Limb (tissue), 2 donors: ENCODE results near the gene ABR.

Experiments used
- DNase-seq, 2 donors: peaks; one replicate each; pipeline ENCODE4 v3.0.0-alpha.2; 2016; ENCODE audit errors: extremely low spot score in 2 of 2

The ABR gene

GRCh38 chr17:1179818-1180742, at the start of gene ABR:
ABR (minus strand) TSS chr17:1179981; CDS start chr17:1179727, 254 bp downstream.
- DNase-seq, result peak in 1 of 2 donors; percentile 82

GRCh38 chr17:1229349-1229899, 49.6 kb upstream of the ABR start:
- peak in 1 of 2 donors; percentile 59 for DNase-seq

- peak in 1 of 2 donors; percentile 37 for DNase-seq
These were observed 49.1 kb upstream of the ABR start for GRCh38 chr17:1228781-1229348.

- DNase-seq, result peak in 1 of 2 donors; percentile 41
These were observed 48.4 kb upstream of the ABR start for GRCh38 chr17:1227917-1228780.

- DNase-seq, result no peak
These were observed 47.6 kb upstream of the ABR start for GRCh38 chr17:1227365-1227764.

GRCh38 chr17:1226308-1226707, 46.5 kb upstream of the ABR start:
- DNase-seq, result no peak

- no peak for DNase-seq
These were observed 44.5 kb upstream of the ABR start for GRCh38 chr17:1224330-1224729.

- no peak for DNase-seq
These were observed 43.9 kb upstream of the ABR start for GRCh38 chr17:1223662-1224061.

- no peak for DNase-seq
These were observed 42.5 kb upstream of the ABR start for GRCh38 chr17:1222321-1222720.

- DNase-seq, result no peak
These were observed 41.4 kb upstream of the ABR start for GRCh38 chr17:1221209-1221608.

- no peak for DNase-seq
These were observed 40.6 kb upstream of the ABR start for GRCh38 chr17:1220346-1220745.

GRCh38 chr17:1217089-1217385, 37.3 kb upstream of the ABR start:
- no peak for DNase-seq

- DNase-seq, result no peak
These were observed 36.7 kb upstream of the ABR start for GRCh38 chr17:1216217-1217088.

GRCh38 chr17:1212946-1213345, 33.2 kb upstream of the ABR start:
- no peak for DNase-seq

GRCh38 chr17:1211287-1211686, 31.5 kb upstream of the ABR start:
- DNase-seq, result no peak

- no peak for DNase-seq
These were observed 29.2 kb upstream of the ABR start for GRCh38 chr17:1208966-1209365.

GRCh38 chr17:1206026-1206777, 26.4 kb upstream of the ABR start:
- no peak for DNase-seq

- no peak for DNase-seq
These were observed 24.1 kb upstream of the ABR start for GRCh38 chr17:1203967-1204291.

GRCh38 chr17:1203111-1203966, 23.6 kb upstream of the ABR start:
- DNase-seq, result peak in 1 of 2 donors; percentile 81
